Stimulated activated effector memory CD8-positive, alpha-beta T cell treated with anti-CD3 and anti-CD28 coated beads, Interleukin-12 subunit alpha, Interleukin-12 subunit beta, amount 100 ng/mL, for 72 hours (primary cell): Measurements from ENCODE around the gene TRIP6.
A peak's percentile ranks its signal among the peaks of the same experiment; 100 is the strongest.

Experiments used
- ATAC-seq: fragments of 150-1000 bp; cut with Tn5 transposase; 2 replicates; pipeline ENCODE4 v1.10.0; 2021
- DNase-seq, 2 donors: peaks; one replicate each; pipeline ENCODE4 v3.0.0; 2021 to 2022; ENCODE audit warnings: low spot score in 2 of 2
- H3K27ac Mint-ChIP-seq: one replicate; pipeline ENCODE4 v1.8.0; 2022; ENCODE audit warnings: mild to moderate bottlenecking, mixed read lengths
- H3K36me3 Mint-ChIP-seq: one replicate; pipeline ENCODE4 v1.8.0; 2022; ENCODE audit warnings: mild to moderate bottlenecking, mixed read lengths
- H3K4me1 Mint-ChIP-seq: one replicate; pipeline ENCODE4 v1.8.0; 2022; ENCODE audit warnings: mixed read lengths
- H3K4me3 Mint-ChIP-seq: one replicate; pipeline ENCODE4 v1.8.0; 2022; ENCODE audit warnings: mild to moderate bottlenecking, mixed read lengths
- H3K9me3 Mint-ChIP-seq: one replicate; pipeline ENCODE4 v1.8.0; 2022; ENCODE audit warnings: mixed read lengths

TRIP6 gene

DNA sequence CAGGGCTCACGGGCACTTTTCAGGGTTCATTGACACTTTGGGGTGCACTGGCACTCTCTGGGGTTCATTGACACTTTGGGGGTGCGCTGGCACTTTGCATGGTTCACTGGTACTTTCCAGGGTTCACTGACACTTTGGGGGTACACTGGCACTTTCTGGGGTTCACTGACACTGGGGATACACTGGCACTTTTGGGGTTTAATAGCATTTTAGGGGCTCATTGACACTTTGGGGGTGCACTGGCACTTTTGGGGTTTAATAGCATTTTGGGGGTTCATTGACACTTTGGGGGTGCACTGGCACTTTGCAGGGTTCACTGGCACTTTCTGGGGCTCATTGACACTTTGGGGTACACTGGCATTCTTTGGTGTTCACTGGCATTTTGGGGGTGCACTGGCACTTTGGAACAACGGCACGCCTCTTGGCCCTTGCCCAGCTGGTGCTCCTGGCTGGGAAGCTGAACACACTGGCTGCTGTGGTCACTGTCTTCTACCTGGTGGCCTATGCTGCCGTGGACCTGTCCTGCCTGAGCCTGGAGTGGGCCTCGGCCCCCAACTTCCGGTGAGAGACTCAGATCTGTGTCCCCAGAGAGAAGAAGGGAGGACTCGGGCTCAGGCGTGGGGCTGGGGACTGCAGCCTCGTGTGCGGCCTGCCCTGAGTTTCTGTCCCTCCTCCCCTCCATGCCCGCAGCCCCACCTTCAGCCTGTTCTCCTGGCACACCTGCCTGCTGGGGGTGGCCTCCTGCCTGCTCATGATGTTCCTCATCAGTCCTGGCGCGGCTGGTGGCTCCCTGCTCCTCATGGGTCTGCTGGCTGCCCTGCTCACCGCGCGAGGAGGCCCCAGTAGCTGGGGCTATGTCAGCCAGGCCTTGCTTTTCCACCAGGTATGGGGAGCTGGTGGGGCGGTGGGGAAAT is 6.2 kb upstream of the TRIP6 start:
- no peak overlapping the region for H3K4me3 Mint-ChIP-seq
- peaks cover 6% of the 10 kb centered on the region for H3K4me1 Mint-ChIP-seq
- no peak for DNase-seq
- no peak for ATAC-seq
- peaks cover 71% of the 10 kb centered on the region for H3K36me3 Mint-ChIP-seq
- H3K9me3 Mint-ChIP-seq = no peaks in the 10 kb centered on the region
- H3K27ac Mint-ChIP-seq = no peak overlapping the region

DNA sequence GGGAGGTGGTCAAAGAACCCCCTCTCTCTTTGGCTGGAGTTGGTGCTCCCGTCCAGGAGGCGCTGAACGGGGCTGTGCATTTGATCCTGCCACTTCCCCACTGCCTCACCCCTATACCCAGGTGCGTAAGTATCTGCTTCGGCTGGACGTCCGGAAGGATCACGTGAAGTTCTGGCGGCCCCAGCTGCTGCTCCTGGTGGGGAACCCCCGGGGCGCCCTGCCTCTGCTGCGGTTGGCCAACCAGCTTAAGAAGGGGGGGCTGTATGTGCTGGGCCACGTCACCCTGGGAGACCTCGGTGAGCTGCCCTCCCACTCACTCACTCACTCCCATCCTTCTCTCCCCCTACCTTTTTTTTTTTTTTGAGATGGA is 5.6 kb upstream of the TRIP6 start:
- Mint-ChIP-seq H3K9me3 (no peaks in the 10 kb centered on the region), H3K36me3 (peaks cover 71% of the 10 kb centered on the region), H3K27ac (no peak overlapping the region), H3K4me3 (no peak overlapping the region), H3K4me1 (peaks cover 6% of the 10 kb centered on the region)
- no peak for DNase-seq
- no peak for ATAC-seq

DNA sequence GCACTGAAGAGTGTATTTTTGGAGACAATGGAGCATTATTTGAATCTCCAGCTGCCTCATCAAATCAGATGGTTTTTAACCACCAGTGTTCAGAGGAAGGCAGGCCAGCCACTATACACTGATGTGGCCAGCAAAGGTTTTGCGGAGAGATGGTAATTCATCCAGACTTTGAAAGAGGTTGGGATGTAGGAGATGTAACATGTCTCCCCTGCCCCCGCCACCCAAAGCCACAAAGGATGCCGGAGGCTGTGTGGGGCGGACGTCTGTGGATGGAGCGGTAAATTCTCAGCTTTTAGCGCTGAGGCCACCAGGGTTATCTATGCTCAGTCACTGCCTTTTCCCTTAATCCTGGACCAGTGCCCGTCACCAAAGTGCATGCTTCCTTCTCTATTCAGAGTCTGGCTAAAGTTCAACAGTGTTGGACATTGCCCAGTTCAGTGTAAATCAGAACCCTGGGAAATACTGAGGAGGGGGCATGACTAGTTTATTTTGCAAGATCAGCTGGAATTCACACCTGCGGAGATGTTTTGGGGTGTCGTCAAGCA is 3.7 kb upstream of the TRIP6 start:
- Mint-ChIP-seq H3K36me3 (peaks cover 65% of the 10 kb centered on the region), H3K4me1 (peaks cover 6% of the 10 kb centered on the region), H3K9me3 (no peaks in the 10 kb centered on the region), H3K4me3 (no peak overlapping the region), H3K27ac (no peak overlapping the region)
- no peak for DNase-seq
- ATAC-seq = no peak

DNA sequence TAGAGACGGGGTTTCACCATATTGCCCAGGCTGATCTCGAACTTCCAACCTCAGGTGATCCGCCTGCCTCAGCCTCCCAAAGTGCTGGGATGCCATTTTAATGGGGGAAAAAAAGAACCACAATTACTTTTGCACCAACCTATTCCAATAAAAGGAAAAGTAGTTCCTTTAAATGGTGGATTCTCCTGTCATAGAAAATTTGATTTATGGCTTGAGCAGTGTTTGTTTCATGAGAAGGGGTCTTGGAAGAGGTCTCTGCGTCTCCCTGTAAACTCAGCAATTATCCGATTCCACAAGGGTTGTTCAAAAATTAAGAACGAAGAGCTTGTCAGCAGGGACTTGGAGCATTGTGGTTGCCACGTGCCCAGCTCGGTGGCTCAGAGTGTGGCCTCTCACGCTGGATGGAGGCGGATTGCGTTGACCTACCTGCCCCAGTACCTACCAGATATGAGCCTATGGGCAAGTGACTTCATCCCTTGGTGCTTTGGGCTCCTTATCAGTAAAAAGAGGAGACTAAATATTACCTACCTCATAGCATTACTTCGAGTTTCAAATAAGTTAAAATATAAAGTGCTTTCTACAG is 2.8 kb upstream of the TRIP6 start:
- DNase-seq (no peak), ATAC-seq (no peak)
- H3K4me1 Mint-ChIP-seq = peaks cover 6% of the 10 kb centered on the region
- peaks cover 58% of the 10 kb centered on the region for H3K36me3 Mint-ChIP-seq
- H3K27ac Mint-ChIP-seq = no peak overlapping the region
- no peaks in the 10 kb centered on the region for H3K9me3 Mint-ChIP-seq
- no peak overlapping the region for H3K4me3 Mint-ChIP-seq

DNA sequence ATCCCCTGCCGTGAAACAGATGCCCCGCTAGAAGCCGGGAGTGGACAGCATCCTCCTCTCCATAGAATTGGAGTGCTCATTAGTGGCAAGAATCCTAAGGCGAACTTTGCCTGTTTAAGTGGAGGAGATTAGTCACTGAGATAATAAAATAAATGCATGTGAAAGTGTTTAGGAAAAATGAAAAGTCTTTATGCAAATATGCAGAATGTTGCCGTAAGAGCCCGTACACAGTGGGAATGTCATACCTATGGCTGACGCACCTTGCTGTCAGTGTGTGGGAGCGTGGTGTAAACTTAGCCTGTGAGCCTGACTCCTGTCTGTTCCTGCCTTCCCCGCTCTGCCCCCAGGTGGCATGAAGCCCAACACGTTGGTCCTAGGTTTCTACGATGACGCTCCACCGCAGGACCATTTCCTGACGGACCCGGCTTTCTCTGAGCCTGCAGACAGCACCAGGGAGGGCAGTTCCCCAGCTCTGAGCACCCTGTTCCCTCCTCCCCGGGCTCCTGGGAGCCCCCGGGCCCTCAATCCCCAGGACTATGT is 1.7 kb upstream of the TRIP6 start:
- no peak for ATAC-seq
- DNase-seq = no peak
- no peak overlapping the region for H3K4me3 Mint-ChIP-seq

DNA sequence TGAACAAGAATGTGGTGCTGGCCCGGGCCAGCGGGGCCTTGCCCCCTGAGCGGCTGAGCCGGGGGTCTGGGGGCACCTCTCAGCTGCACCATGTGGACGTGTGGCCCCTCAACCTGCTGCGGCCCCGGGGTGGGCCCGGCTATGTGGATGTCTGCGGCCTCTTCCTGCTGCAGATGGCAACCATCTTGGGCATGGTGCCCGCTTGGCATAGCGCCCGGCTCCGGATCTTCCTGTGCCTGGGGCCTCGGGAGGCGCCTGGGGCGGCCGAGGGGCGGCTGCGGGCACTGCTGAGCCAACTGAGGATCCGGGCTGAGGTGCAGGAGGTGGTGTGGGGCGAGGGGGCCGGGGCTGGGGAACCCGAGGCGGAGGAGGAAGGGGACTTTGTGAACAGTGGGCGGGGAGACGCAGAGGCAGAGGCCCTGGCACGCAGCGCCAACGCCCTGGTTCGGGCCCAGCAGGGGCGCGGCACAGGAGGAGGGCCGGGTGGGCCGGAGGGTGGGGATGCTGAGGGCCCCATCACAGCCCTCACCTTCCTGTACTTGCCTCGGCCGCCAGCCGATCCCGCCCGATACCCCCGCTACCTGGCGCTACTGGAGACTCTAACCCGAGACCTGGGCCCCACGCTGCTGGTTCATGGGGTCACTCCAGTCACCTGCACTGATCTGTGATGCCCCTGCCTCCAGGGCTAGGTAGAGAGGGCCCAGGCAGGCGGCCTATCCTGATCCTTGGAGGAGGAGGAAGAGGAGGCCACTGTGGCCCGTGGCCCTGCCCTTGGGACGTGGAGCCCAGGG is 1.1 kb upstream of the TRIP6 start:
- Mint-ChIP-seq H3K27ac (peak overlapping the region; percentile 95), H3K4me1 (peaks cover 6% of the 10 kb centered on the region), H3K36me3 (peaks cover 41% of the 10 kb centered on the region), H3K4me3 (peak overlapping the region; percentile 80), H3K9me3 (no peaks in the 10 kb centered on the region)
- DNase-seq (no peak), ATAC-seq (no peak)

More for the DNA sequence above, 1.7 kb upstream of the TRIP6 start:
- Mint-ChIP-seq H3K9me3 (no peaks in the 10 kb centered on the region), H3K27ac (no peak overlapping the region), H3K36me3 (peaks cover 48% of the 10 kb centered on the region), H3K4me1 (peaks cover 6% of the 10 kb centered on the region)

DNA sequence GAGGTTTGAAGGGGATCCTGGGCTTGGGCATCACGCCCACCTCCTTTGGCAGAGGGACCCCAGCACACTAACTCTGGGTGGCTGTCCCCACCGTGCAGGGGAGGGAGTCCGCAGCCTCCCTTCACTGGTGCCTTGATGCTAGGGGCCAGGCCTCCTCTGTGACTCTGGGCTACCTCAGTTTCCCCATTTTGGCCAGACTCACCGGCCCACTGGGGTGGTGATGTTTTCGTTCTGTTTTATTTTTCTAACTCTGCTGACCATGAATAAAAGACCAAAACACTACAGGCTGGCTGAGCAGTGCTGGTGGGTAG is 503 bp upstream of the TRIP6 start:
- H3K36me3 Mint-ChIP-seq = peaks cover 44% of the 10 kb centered on the region
- ATAC-seq (no peak), DNase-seq (no peak)
- peak overlapping the region; percentile 80 for H3K4me3 Mint-ChIP-seq
- peaks cover 6% of the 10 kb centered on the region for H3K4me1 Mint-ChIP-seq
- peak overlapping the region; percentile 95 for H3K27ac Mint-ChIP-seq
- no peaks in the 10 kb centered on the region for H3K9me3 Mint-ChIP-seq

DNA sequence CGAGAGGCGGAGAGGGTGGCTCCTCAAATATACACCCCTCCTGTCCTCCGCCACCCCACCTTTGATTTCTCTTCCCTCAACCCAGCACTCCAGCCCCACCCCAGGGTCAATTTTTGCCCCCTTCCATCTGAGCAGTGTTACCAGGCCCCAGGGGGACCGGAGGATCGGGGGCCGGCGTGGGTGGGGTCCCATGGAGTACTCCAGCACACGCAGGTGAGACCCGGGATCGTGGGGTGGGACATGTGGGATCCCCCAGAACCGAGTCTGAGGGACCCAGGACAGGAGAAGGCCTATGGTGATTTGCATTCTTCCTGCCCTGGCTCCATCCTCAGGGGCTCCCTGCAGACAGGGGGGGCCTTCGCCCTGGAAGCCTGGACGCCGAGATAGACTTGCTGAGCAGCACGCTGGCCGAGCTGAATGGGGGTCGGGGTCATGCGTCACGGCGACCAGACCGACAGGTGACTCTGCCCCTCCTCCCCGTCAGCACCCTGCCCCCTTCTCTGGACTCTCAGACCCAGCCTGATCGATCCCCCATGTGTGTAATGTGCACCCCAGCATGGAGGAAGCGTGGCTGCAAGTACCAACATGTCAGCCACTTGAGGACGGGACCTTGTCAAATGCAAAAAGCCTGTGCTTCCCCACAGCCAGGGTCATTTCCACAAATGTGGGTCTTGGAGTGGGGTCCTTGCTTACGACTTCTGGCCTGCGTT is 744 bp downstream of the TRIP6 start:
- H3K27ac Mint-ChIP-seq = peak overlapping the region; percentile 95
- no peaks in the 10 kb centered on the region for H3K9me3 Mint-ChIP-seq
- ATAC-seq (no peak), DNase-seq (no peak)
- H3K36me3 Mint-ChIP-seq = peaks cover 43% of the 10 kb centered on the region
- peaks cover 6% of the 10 kb centered on the region for H3K4me1 Mint-ChIP-seq
- peak overlapping the region; percentile 80 for H3K4me3 Mint-ChIP-seq

DNA sequence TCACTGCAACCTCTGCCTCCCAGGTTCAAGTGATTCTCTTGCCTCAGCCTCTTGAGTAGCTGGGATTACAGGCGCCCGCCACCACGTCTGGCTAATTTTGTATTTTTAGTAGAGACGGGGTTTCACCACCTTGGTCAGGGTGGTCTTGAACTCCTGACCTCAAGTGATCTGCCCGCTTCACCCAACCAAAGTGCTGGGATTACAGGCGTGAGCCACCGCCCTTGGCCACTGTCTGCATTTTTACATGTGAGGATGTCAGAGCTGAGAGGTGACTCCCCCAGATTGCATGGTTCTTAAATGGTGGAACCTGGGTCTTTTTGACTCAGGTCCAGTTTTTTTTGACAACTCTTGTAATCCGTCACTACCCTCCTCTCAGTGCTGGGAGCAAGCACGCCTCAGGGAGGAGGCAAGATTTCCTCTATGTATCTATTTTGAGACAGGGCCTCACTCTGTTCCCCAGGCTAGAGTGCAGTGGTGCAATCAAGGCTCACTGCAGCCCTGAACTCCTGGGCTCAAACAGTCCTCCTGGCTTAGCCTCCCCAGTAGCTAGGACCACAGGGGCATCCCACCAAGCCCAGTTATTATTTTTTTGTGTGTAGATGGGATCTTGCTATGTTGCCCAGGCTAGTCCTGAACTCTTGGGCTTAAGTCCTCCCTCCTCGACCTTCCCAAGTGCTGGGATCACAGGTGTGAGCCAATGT is 6.6 kb downstream of the TRIP6 start:
- ATAC-seq (no peak), DNase-seq (no peak)
- Mint-ChIP-seq H3K4me3 (peak overlapping the region; percentile 98), H3K4me1 (peaks cover 36% of the 10 kb centered on the region), H3K36me3 (peaks cover 67% of the 10 kb centered on the region), H3K9me3 (no peaks in the 10 kb centered on the region), H3K27ac (peak overlapping the region; percentile 99)

DNA sequence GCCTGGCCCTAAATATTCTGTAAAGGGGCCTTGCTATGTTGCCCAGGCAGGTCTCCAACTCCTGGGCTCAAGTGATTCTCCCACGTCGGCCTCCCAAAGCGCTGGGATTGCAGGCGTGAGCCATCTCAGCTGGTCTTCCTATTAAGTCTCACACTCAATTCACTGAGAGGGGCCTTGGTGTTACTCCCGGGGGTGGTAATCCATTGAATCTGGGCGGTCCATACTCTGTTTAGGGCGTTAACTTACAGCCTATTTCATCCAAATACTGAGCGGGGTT is 7.1 kb downstream of the TRIP6 start:
- H3K9me3 Mint-ChIP-seq = no peaks in the 10 kb centered on the region
- DNase-seq = no peak
- H3K4me1 Mint-ChIP-seq = peaks cover 39% of the 10 kb centered on the region
- H3K27ac Mint-ChIP-seq = peak overlapping the region; percentile 99
- H3K4me3 Mint-ChIP-seq = peak overlapping the region; percentile 98
- peaks cover 72% of the 10 kb centered on the region for H3K36me3 Mint-ChIP-seq
- no peak for ATAC-seq

DNA sequence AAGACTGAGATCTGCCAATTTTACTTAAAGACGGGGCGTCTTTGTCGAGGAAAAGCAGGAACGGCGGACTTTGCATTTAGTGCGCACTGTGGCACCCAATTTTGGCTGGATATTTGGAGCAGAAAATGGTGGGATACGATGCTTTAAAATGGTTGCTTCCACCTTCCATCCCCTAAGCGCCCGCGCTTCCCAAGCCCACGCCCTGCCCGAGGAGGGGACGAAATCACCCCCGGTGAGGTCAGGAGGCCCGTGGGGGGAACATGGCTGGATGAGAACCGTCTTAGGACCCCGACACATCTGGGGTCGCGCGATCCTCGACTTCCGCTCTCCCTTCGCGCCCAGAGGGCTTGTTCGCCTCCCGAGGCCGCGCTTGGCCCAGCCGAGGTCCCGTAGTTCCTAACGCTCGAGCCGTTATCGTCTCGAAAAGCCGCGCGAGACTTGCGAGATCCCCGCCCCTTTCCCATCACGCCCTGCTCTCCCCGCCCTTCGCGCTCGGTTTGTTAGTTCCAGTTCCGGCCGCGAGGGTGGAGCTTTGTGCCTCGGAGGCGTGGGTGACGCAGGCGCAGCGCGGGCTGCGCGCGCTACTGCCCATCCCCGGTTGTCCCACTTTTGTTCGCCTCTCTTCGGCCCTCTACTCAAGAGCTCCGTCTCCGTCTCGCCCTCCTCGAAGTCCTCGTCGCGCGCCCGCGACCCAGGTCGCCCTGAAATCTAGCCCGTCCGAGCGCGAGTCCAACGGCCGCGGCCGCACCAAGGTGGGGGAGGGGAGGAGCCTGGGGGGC is 7.6 kb downstream of the TRIP6 start, which contains the start of gene SRRT:
Gene SRRT, plus strand, starts transcription at position 527 of the 779 bp plus-strand sequence. CDS start 488 bp downstream, outside the sequence.
- DNase-seq (peak; percentile 93 to 99), ATAC-seq (peak; percentile 94)
- Mint-ChIP-seq H3K4me1 (peaks cover 44% of the 10 kb centered on the region), H3K27ac (peak within 1 kb of the TSS; percentile 99), H3K4me3 (peak within 1 kb of the TSS; percentile 98), H3K9me3 (no peaks in the 10 kb centered on the region), H3K36me3 (peaks cover 78% of the 10 kb centered on the region)

DNA sequence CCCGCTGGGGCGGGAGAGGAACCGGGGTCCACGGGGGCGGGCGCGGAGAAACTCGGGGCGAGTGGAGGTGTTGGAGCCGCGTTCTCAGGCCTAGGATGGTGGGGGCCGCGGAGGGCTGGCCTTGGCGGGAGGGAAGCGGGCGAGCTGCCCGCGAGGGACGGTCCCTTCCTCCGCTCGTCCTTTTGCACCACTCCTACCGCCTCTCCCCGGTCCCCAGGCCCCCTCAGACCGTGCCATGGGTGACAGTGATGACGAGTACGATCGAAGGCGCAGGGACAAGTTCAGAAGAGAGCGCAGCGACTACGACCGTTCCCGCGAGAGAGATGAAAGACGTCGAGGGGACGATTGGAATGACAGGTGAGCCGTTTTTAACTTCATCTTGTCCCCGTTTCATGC is 8.2 kb downstream of the TRIP6 start:
- ATAC-seq (peak; percentile 71), DNase-seq (no peak)
- H3K27ac Mint-ChIP-seq = peak overlapping the region; percentile 99
- peaks cover 83% of the 10 kb centered on the region for H3K36me3 Mint-ChIP-seq
- peaks cover 50% of the 10 kb centered on the region for H3K4me1 Mint-ChIP-seq
- H3K9me3 Mint-ChIP-seq = no peaks in the 10 kb centered on the region
- H3K4me3 Mint-ChIP-seq = peak overlapping the region; percentile 98

DNA sequence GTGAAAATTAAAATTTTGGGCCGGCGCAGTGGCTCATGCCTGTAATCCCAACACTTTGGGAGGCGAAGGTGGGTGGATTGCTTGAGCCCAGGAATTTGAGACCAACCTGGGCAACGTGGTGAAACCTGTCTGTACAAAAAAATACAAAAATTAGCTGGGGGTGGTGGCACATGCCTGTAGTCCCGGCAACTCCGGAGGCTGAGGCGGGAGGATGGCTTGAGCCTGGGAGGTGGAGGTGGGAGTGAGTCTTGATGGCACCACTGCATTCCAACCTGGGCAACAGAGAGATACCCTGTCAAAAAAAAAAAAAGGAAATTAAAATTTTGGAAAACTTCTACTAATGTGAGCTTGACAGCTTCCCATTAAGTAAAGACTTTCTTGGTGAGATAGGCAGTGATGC is 10.8 kb downstream of the TRIP6 start:
- H3K4me3 Mint-ChIP-seq = peak overlapping the region; percentile 98
- peaks cover 64% of the 10 kb centered on the region for H3K4me1 Mint-ChIP-seq
- ATAC-seq = no peak
- peaks cover 92% of the 10 kb centered on the region for H3K36me3 Mint-ChIP-seq
- H3K27ac Mint-ChIP-seq = peak overlapping the region; percentile 95
- DNase-seq = no peak
- no peaks in the 10 kb centered on the region for H3K9me3 Mint-ChIP-seq

DNA sequence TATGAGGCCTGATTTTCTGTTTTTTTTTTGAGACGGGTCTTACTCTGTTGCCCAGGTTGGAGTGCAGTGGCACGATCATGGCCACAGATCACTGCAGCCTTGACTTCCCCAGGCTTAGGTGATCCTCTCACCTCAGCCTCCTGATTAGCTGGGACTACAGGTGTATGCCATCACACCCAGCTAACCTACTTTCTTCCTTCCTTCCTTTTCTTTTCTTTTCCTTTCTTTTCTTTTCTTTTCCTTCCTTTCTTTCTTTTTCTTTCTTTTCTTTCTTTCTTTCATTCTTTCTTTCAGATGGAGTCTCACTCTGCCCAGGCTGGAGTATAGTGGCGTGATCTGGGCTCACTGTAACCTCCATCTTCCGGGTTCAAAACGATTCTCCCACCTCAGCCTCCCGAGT is 11.5 kb downstream of the TRIP6 start:
- H3K4me1 Mint-ChIP-seq = peaks cover 71% of the 10 kb centered on the region
- H3K9me3 Mint-ChIP-seq = no peaks in the 10 kb centered on the region
- ATAC-seq (no peak), DNase-seq (no peak)
- H3K27ac Mint-ChIP-seq = peak overlapping the region; percentile 95
- H3K4me3 Mint-ChIP-seq = peak overlapping the region; percentile 29
- H3K36me3 Mint-ChIP-seq = peaks cover 96% of the 10 kb centered on the region
